HL-60/S4 treated with phorbol 12-myristate 13-acetate at 8.2 ng/mL for 4 days and 3 days (cell line): Measurements from ENCODE around the gene EME2.
"Not testable (repeated sequence)": the region's sequence is repeated elsewhere in the genome, so short reads cannot be mapped to it uniquely, and the experiment has no call there.

Source experiments
- in situ Hi-C: fragments of 300-500 bp; cut with MboI; formaldehyde crosslinking; loops from 2 replicates; pipeline ENCODE4 v1.15.0; 2022; ENCODE audit warnings: low sequenced_read_pairs

Gene EME2

GRCh38 chr16:1772362-1772907 lies at the start of gene EME2:
TSS of gene EME2 (plus strand) at chr16:1772810. CDS start at chr16:1773228, 418 bp downstream.
- in situ Hi-C loops = no loop called here

GRCh38 chr16:1723450-1724147 lies 49.0 kb upstream of the EME2 start:
- in situ Hi-C loops = no loop called here

GRCh38 chr16:1724491-1724890 lies 48.1 kb upstream of the EME2 start:
- in situ Hi-C loops = no loop called here

- in situ Hi-C loops = no loop called here
These were observed 45.7 kb upstream of the EME2 start for GRCh38 chr16:1726661-1727502.

- in situ Hi-C loops = no loop called here
These were observed 44.7 kb upstream of the EME2 start for GRCh38 chr16:1727651-1728624.

- in situ Hi-C loops = no loop called here
These were observed 43.6 kb upstream of the EME2 start for GRCh38 chr16:1729026-1729425.

GRCh38 chr16:1729445-1729844 lies 43.2 kb upstream of the EME2 start:
- in situ Hi-C loops = no loop called here

GRCh38 chr16:1731073-1731472 lies 41.5 kb upstream of the EME2 start:
- in situ Hi-C loops = no loop called here

GRCh38 chr16:1731603-1732002 lies 41.0 kb upstream of the EME2 start:
- in situ Hi-C loops = no loop called here

GRCh38 chr16:1732071-1732470 lies 40.5 kb upstream of the EME2 start:
- in situ Hi-C loops = no loop called here

GRCh38 chr16:1732551-1732987 lies 40.0 kb upstream of the EME2 start:
- in situ Hi-C loops = not testable (repeated sequence)

GRCh38 chr16:1734123-1734522 lies 38.5 kb upstream of the EME2 start:
- in situ Hi-C loops = no loop called here

- in situ Hi-C loops = no loop called here
These were observed 37.8 kb upstream of the EME2 start for GRCh38 chr16:1734816-1735215.

GRCh38 chr16:1740234-1740633 lies 32.4 kb upstream of the EME2 start:
- in situ Hi-C loops = no loop called here

- in situ Hi-C loops = no loop called here
These were observed 31.7 kb upstream of the EME2 start for GRCh38 chr16:1740781-1741490.

GRCh38 chr16:1741553-1742165 lies 31.0 kb upstream of the EME2 start:
- in situ Hi-C loops = no loop called here

- in situ Hi-C loops = no loop called here
These were observed 29.0 kb upstream of the EME2 start for GRCh38 chr16:1743376-1744337.

GRCh38 chr16:1744338-1744840 lies 28.2 kb upstream of the EME2 start:
- in situ Hi-C loops = no loop called here
